AG04450 (cell line): ENCODE results near the gene EIF2B4. TPM values are rescaled to one million over a fixed set of nuclear protein-coding genes. Genes with fewer than 3 reads are reported as not detected.
A peak's percentile ranks its signal among the peaks of the same experiment; 100 is the strongest.

Experiments used
- CTCF ChIA-PET: fragments of 300-600, 350-600 bp; formaldehyde crosslinking; extraction: SDS; loops from one replicate; lab custom pipeline; 2022; ENCODE audit warnings: antibody characterized with exemption, inconsistent platforms; lab: Charles Lee
- POLR2A ChIA-PET: fragments of 350-600 bp; formaldehyde crosslinking; extraction: SDS; loops from one replicate; lab custom pipeline; 2021; ENCODE audit warnings: antibody characterized with exemption, inconsistent platforms; lab: Yijun Ruan, JAX
- DNase-seq: peaks from one replicate; pipeline ENCODE4 v3.0.0-alpha.2; 2011; ENCODE audit warnings: low read depth, low spot score
- H3K27ac ChIP-seq: one replicate; pipeline ENCODE4 v1.5.1; 2012; ENCODE audit warnings: low read depth, low read length, control low read depth
- H3K27me3 ChIP-seq: one replicate; pipeline ENCODE4 v1.6.0; 2012; ENCODE audit warnings: low read length; ENCODE audit not compliant: control insufficient read depth, insufficient read depth
- H3K4me3 ChIP-seq: 2 replicates; pipeline ENCODE4 v1.5.1; 2011; ENCODE audit warnings: mild to moderate bottlenecking, low read depth, low read length, control low read depth
- H3K9me3 ChIP-seq: 2 replicates; pipeline ENCODE4 v1.5.1; 2012; ENCODE audit warnings: low read length; ENCODE audit not compliant: control insufficient read depth, insufficient read depth
- polyA plus RNA-seq: library from polyadenylated mRNA; depleted of rRNA; stranded (reverse); fragments of >200 nt; gene quantifications from 2 replicates; pipeline ENCODE4 v1.2.3, GENCODE V29; 2011
- TF ChIP-seq, protein P1 (sequence below): IDR thresholded peaks from 2 replicates; pipeline ENCODE4 v1.5.1; 2011; ENCODE audit warnings: low read depth, low read length, control low read depth, inconsistent platforms

Gene EIF2B4
- polyA plus RNA-seq, 1 experiment: 43.0 TPM

DNA sequence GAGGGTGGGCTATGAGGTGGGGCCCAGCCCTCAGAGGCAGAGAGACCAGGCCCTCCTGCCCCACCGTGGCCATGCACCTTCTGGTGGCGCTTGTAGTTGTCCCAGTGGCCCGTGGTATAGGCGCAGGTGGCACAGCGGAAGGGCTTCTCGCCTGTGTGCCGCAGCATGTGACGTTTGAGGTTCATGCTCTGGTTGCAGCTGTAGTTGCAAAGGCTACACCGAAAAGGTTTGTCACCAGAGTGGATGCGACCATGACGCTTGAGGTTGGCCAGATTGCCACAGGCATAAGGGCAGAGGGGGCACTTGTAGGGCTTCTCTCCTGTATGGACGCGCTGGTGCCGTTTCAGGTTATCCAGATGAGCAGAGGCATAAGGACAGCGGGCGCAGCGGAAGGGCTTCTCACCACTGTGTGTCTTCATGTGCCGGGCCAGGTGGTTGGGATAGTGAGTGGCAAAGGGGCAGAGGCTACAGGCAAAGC is 7.5 kb upstream of the EIF2B4 start:
- peak overlapping the region; percentile 31 for H3K27ac ChIP-seq
- ChIA-PET CTCF (no interaction called here), POLR2A (no interaction called here)

DNA sequence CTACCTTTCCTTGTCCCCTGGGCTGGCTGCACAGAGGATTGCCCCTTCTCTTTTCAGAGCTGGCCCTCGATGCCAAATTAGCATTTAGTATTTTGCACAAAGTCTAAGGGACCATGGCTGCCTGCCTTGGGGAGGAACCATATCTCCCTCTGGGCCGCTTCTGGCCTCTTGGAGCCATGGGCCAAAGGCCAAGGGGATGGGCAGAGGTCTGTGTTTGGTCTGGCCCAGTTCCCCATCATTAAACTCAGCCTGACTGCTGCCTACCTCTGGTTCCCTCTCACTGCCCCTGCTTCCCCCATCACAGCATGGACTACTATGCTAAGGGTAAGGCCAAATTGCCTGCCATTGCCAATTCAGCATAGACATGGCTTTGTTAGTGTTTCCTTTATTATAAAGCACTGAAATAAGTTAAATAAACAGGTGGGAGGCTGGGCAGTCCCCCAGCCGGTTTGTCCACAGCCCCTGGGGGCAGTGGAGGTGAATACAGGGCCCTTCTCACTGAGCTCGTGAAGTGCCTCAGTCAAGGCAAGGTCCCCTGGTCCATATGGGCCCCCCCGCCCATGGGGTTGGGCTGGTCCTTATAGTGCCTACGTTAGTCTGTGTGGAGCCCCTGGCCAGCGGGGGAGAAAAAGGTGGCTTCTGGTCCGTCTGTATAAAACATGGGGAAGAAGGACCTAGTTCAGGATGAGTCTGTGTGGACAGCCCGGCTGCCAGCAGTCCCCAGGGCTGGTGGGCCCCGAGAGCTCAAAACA is 6.9 kb upstream of the EIF2B4 start:
- Histone ChIP-seq H3K4me3 (no peak overlapping the region), H3K9me3 (no peaks in the 10 kb centered on the region; the same call in 1 of the 2 replicates), H3K27ac (peak overlapping the region; percentile 31), H3K27me3 (no peaks in the 10 kb centered on the region)
- DNase-seq: no peak
- ChIA-PET POLR2A (interaction anchor here (0.6 kb wide), 1 partner anchor 306 kb away, joined by 6 read pairs; no protein-coding TSS in a partner anchor), CTCF (no interaction called here)
- TF ChIP-seq, protein P1, sequence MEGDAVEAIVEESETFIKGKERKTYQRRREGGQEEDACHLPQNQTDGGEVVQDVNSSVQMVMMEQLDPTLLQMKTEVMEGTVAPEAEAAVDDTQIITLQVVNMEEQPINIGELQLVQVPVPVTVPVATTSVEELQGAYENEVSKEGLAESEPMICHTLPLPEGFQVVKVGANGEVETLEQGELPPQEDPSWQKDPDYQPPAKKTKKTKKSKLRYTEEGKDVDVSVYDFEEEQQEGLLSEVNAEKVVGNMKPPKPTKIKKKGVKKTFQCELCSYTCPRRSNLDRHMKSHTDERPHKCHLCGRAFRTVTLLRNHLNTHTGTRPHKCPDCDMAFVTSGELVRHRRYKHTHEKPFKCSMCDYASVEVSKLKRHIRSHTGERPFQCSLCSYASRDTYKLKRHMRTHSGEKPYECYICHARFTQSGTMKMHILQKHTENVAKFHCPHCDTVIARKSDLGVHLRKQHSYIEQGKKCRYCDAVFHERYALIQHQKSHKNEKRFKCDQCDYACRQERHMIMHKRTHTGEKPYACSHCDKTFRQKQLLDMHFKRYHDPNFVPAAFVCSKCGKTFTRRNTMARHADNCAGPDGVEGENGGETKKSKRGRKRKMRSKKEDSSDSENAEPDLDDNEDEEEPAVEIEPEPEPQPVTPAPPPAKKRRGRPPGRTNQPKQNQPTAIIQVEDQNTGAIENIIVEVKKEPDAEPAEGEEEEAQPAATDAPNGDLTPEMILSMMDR: no peak

More for the DNA sequence above, 7.5 kb upstream of the EIF2B4 start:
- Histone ChIP-seq H3K27me3 (no peaks in the 10 kb centered on the region), H3K4me3 (no peak overlapping the region), H3K9me3 (no peaks in the 10 kb centered on the region; the same call in 1 of the 2 replicates)
- no peak for DNase-seq
- TF ChIP-seq, protein P1: no peak

- CTCF ChIA-PET: no interaction called here
- POLR2A ChIA-PET: interaction anchor here (0.6 kb wide), 1 partner anchor 306 kb away, joined by 6 read pairs; no protein-coding TSS in a partner anchor
- no peak for DNase-seq
- no peak overlapping the region for H3K27ac ChIP-seq
- no peak overlapping the region for H3K4me3 ChIP-seq
- H3K27me3 ChIP-seq: no peaks in the 10 kb centered on the region
- TF ChIP-seq, protein P1: no peak
- no peaks in the 10 kb centered on the region; the same call in 1 of the 2 replicates for H3K9me3 ChIP-seq
Observed at GRCh38 chr2:27376151-27376865, 6.2 kb upstream of the EIF2B4 start.

- Histone ChIP-seq H3K4me3 (no peak overlapping the region), H3K27ac (no peak overlapping the region), H3K27me3 (no peaks in the 10 kb centered on the region), H3K9me3 (no peaks in the 10 kb centered on the region; the same call in 1 of the 2 replicates)
- ChIA-PET CTCF (no interaction called here), POLR2A (no interaction called here)
- no peak for DNase-seq
- TF ChIP-seq, protein P1: no peak
Observed at GRCh38 chr2:27375513-27376099, 5.5 kb upstream of the EIF2B4 start.
